Mesendoderm (in vitro differentiated cells): Measurements from ENCODE around the gene ZNF611.

ENCODE experiments used
- DNase-seq: peaks from one replicate; pipeline ENCODE4 v3.0.0; 2013
- H2AK5ac ChIP-seq: 2 replicates; pipeline ENCODE4 v1.6.1; 2013; ENCODE audit warnings: low read length, inconsistent platforms
- H2BK120ac ChIP-seq: 2 replicates; pipeline ENCODE4 v1.6.1; 2013; ENCODE audit warnings: low read depth, mild to moderate bottlenecking, low read length, moderate library complexity, mixed read lengths
- H2BK15ac ChIP-seq: replicated peaks from 2 replicates; pipeline ENCODE4 v1.6.1; 2013; ENCODE audit warnings: low read depth, mild to moderate bottlenecking, moderate library complexity
- H2BK5ac ChIP-seq: 2 replicates; pipeline ENCODE4 v1.6.1; 2013; ENCODE audit warnings: low read length, inconsistent platforms
- H3K18ac ChIP-seq: 2 replicates; pipeline ENCODE4 v1.6.1; 2013; ENCODE audit warnings: mild to moderate bottlenecking, low read length, mixed read lengths
- H3K23ac ChIP-seq: one replicate; pipeline ENCODE4 v1.6.1; 2013; ENCODE audit warnings: low read length
- H3K27ac ChIP-seq: 2 replicates; pipeline ENCODE4 v1.5.1; 2013; ENCODE audit warnings: low read depth, mild to moderate bottlenecking, inconsistent platforms, low read length, moderate library complexity
- H3K27me3 ChIP-seq: 2 replicates; pipeline ENCODE4 v1.6.1; 2013; ENCODE audit warnings: low read length, control low read depth, mild to moderate bottlenecking, inconsistent platforms; ENCODE audit not compliant: insufficient read depth, poor library complexity
- H3K36me3 ChIP-seq: 2 replicates; pipeline ENCODE4 v1.6.1; 2013; ENCODE audit warnings: low read length, inconsistent platforms; ENCODE audit not compliant: control insufficient read depth, insufficient read depth
- H3K4ac ChIP-seq: one replicate; pipeline ENCODE4 v1.6.1; 2013; ENCODE audit warnings: low read depth, mild to moderate bottlenecking, low read length, moderate library complexity
- H3K4me1 ChIP-seq: 2 replicates; pipeline ENCODE4 v1.6.1; 2013; ENCODE audit warnings: low read depth, low read length, inconsistent platforms; ENCODE audit not compliant: control insufficient read depth
- H3K4me2 ChIP-seq: 2 replicates; pipeline ENCODE4 v1.6.1; 2013; ENCODE audit warnings: low read length
- H3K4me3 ChIP-seq: 2 replicates; pipeline ENCODE4 v1.5.1; 2013; ENCODE audit warnings: mild to moderate bottlenecking, low read length
- H3K56ac ChIP-seq: one replicate; pipeline ENCODE4 v1.6.1; 2013; ENCODE audit warnings: low read length
- H3K79me1 ChIP-seq: 2 replicates; pipeline ENCODE4 v1.6.1; 2013; ENCODE audit warnings: low read length, inconsistent platforms
- H3K79me2 ChIP-seq: 2 replicates; pipeline ENCODE4 v1.6.1; 2013; ENCODE audit warnings: mild to moderate bottlenecking, low read length; ENCODE audit not compliant: control insufficient read depth, insufficient read depth
- H3K9ac ChIP-seq: 2 replicates; pipeline ENCODE4 v1.6.1; 2013; ENCODE audit warnings: low read length, inconsistent platforms
- H4K5ac ChIP-seq: one replicate; pipeline ENCODE4 v1.6.1; 2013; ENCODE audit warnings: low read length
- H4K8ac ChIP-seq: one replicate; pipeline ENCODE4 v1.6.1; 2013; ENCODE audit warnings: low read depth, mild to moderate bottlenecking, control low read depth, low read length, moderate library complexity
- WGBS: extraction: QIAGEN DNeasy Blood & Tissue Kit; methylation state at CpG from one replicate; pipeline ENCODE4 v1.1.7; 2013; ENCODE audit warnings: low lambda C conversion rate, missing lambda C conversion rate; ENCODE audit not compliant: insufficient coverage; ENCODE audit errors: extremely low coverage; 5-methylcytosine and 5-hydroxymethylcytosine counted together

Gene ZNF611

GRCh38 chr19:52665529-52665928 is 69.3 kb downstream of the ZNF611 start:
- no peak overlapping the region for H3K4me2 ChIP-seq
- H2BK5ac ChIP-seq: no peak overlapping the region
- no peak overlapping the region for H3K4me3 ChIP-seq
- H3K9ac ChIP-seq: no peak overlapping the region
- H3K36me3 ChIP-seq: no peaks in the 10 kb centered on the region
- H3K18ac ChIP-seq: no peak overlapping the region
- no peak overlapping the region for H3K56ac ChIP-seq
- H3K79me2 ChIP-seq: no peaks in the 10 kb centered on the region
- H2BK15ac ChIP-seq: no peak overlapping the region
- H2BK120ac ChIP-seq: no peak overlapping the region
- 100% methylated on average over 1 of the region's 6 CpGs for WGBS
- no peaks in the 10 kb centered on the region for H3K4me1 ChIP-seq
- no peak overlapping the region for H3K4ac ChIP-seq
- peaks cover 3% of the 10 kb centered on the region for H3K79me1 ChIP-seq
- no peak overlapping the region for H3K23ac ChIP-seq
- H3K27me3 ChIP-seq: no peaks in the 10 kb centered on the region
- no peak overlapping the region for H3K27ac ChIP-seq
- no peak overlapping the region for H4K5ac ChIP-seq
- no peak overlapping the region for H4K8ac ChIP-seq
- H2AK5ac ChIP-seq: no peak overlapping the region
- no peak for DNase-seq

GRCh38 chr19:52665027-52665426 is 69.8 kb downstream of the ZNF611 start:
- Histone ChIP-seq H4K8ac (no peak overlapping the region), H2AK5ac (no peak overlapping the region), H3K23ac (no peak overlapping the region), H3K79me2 (no peaks in the 10 kb centered on the region), H3K4ac (no peak overlapping the region), H2BK120ac (no peak overlapping the region), H3K79me1 (peaks cover 2% of the 10 kb centered on the region), H2BK5ac (no peak overlapping the region), H3K4me3 (no peak overlapping the region), H4K5ac (no peak overlapping the region), H3K56ac (no peak overlapping the region), H3K27me3 (no peaks in the 10 kb centered on the region), H2BK15ac (no peak overlapping the region), H3K36me3 (no peaks in the 10 kb centered on the region), H3K4me1 (no peaks in the 10 kb centered on the region), H3K4me2 (no peak overlapping the region), H3K27ac (no peak overlapping the region), H3K18ac (no peak overlapping the region), H3K9ac (no peak overlapping the region)
- no CpG with 5 or more reads among the region's 4 CpGs for WGBS
- DNase-seq: no peak

GRCh38 chr19:52664461-52664860 is 70.4 kb downstream of the ZNF611 start:
- no peak overlapping the region for H2BK5ac ChIP-seq
- H2BK120ac ChIP-seq: no peak overlapping the region
- H3K23ac ChIP-seq: no peak overlapping the region
- no peak overlapping the region for H3K27ac ChIP-seq
- H3K4me3 ChIP-seq: no peak overlapping the region
- no peaks in the 10 kb centered on the region for H3K27me3 ChIP-seq
- no peak overlapping the region for H3K9ac ChIP-seq
- no peaks in the 10 kb centered on the region for H3K36me3 ChIP-seq
- no peak for DNase-seq
- no peak overlapping the region for H2AK5ac ChIP-seq
- no peak overlapping the region for H4K8ac ChIP-seq
- H2BK15ac ChIP-seq: no peak overlapping the region
- no CpG with 5 or more reads among the region's 5 CpGs for WGBS
- H3K79me1 ChIP-seq: peaks cover 1% of the 10 kb centered on the region
- no peaks in the 10 kb centered on the region for H3K79me2 ChIP-seq
- no peak overlapping the region for H3K4me2 ChIP-seq
- H3K56ac ChIP-seq: no peak overlapping the region
- no peak overlapping the region for H3K18ac ChIP-seq
- no peak overlapping the region for H3K4ac ChIP-seq
- H3K4me1 ChIP-seq: no peaks in the 10 kb centered on the region
- no peak overlapping the region for H4K5ac ChIP-seq

- Histone ChIP-seq H3K27ac (no peak overlapping the region), H3K18ac (no peak overlapping the region), H3K79me2 (no peaks in the 10 kb centered on the region), H3K56ac (no peak overlapping the region), H3K36me3 (no peaks in the 10 kb centered on the region), H3K4me2 (no peak overlapping the region), H3K27me3 (no peaks in the 10 kb centered on the region), H3K79me1 (peaks cover 1% of the 10 kb centered on the region), H3K4me3 (no peak overlapping the region), H3K9ac (no peak overlapping the region), H2BK120ac (no peak overlapping the region), H2BK5ac (no peak overlapping the region), H3K4me1 (no peaks in the 10 kb centered on the region), H3K23ac (no peak overlapping the region), H3K4ac (no peak overlapping the region), H4K5ac (no peak overlapping the region), H2BK15ac (no peak overlapping the region), H4K8ac (no peak overlapping the region), H2AK5ac (no peak overlapping the region)
- DNase-seq: no peak
- WGBS: no CpG with 5 or more reads among the region's 3 CpGs
These were observed 72.2 kb downstream of the ZNF611 start for GRCh38 chr19:52662631-52663030.

GRCh38 chr19:52660981-52661380 is 73.9 kb downstream of the ZNF611 start:
- no CpG with 5 or more reads among the region's 3 CpGs for WGBS

GRCh38 chr19:52659013-52659412 is 75.8 kb downstream of the ZNF611 start:
- Histone ChIP-seq H2AK5ac (no peak overlapping the region), H3K23ac (no peak overlapping the region), H3K18ac (no peak overlapping the region), H4K8ac (no peak overlapping the region), H3K79me1 (peaks cover 1% of the 10 kb centered on the region), H3K9ac (no peak overlapping the region), H3K4me2 (no peak overlapping the region), H3K4ac (no peak overlapping the region), H4K5ac (no peak overlapping the region), H3K56ac (no peak overlapping the region), H2BK120ac (no peak overlapping the region), H3K4me1 (no peaks in the 10 kb centered on the region), H3K4me3 (no peak overlapping the region), H2BK5ac (no peak overlapping the region), H3K36me3 (no peaks in the 10 kb centered on the region), H2BK15ac (no peak overlapping the region), H3K27me3 (no peaks in the 10 kb centered on the region), H3K79me2 (no peaks in the 10 kb centered on the region), H3K27ac (no peak overlapping the region)
- no CpG with 5 or more reads among the region's 14 CpGs for WGBS
- peak; percentile 48 for DNase-seq

More at GRCh38 chr19:52660981-52661380, 73.9 kb downstream of the ZNF611 start:
- H3K79me2 ChIP-seq: no peaks in the 10 kb centered on the region
- peaks cover 1% of the 10 kb centered on the region for H3K79me1 ChIP-seq
- H3K36me3 ChIP-seq: no peaks in the 10 kb centered on the region
- H3K56ac ChIP-seq: no peak overlapping the region
- no peak overlapping the region for H3K9ac ChIP-seq
- no peak overlapping the region for H3K23ac ChIP-seq
- no peak overlapping the region for H2BK5ac ChIP-seq
- H2BK15ac ChIP-seq: no peak overlapping the region
- DNase-seq: no peak
- no peak overlapping the region for H3K4me2 ChIP-seq
- H2AK5ac ChIP-seq: no peak overlapping the region
- no peak overlapping the region for H3K18ac ChIP-seq
- no peak overlapping the region for H4K5ac ChIP-seq
- no peak overlapping the region for H3K4me3 ChIP-seq
- no peak overlapping the region for H3K4ac ChIP-seq
- no peak overlapping the region for H4K8ac ChIP-seq
- no peak overlapping the region for H2BK120ac ChIP-seq
- no peaks in the 10 kb centered on the region for H3K27me3 ChIP-seq
- H3K4me1 ChIP-seq: no peaks in the 10 kb centered on the region
- no peak overlapping the region for H3K27ac ChIP-seq
